GM23338 (cell line): Measurements from ENCODE around the gene RAB11FIP4. TPM values are rescaled to one million over a fixed set of nuclear protein-coding genes. Genes with fewer than 3 reads are reported as not detected.

Source experiments
- ATAC-seq: fragments of 200-7000 bp; cut with Tn5 transposase; 3 replicates; pipeline ENCODE4 v1.9.1; 2020
- DNase-seq: peaks from one replicate; pipeline ENCODE4 v3.0.0-alpha.2; 2015; ENCODE audit warnings: low spot score
- H2AFZ ChIP-seq: fragments of 200-600 bp; sonication (generic); 2 replicates; pipeline ENCODE4 v1.8.0; 2016; ENCODE audit warnings: antibody characterized with exemption, mild to moderate bottlenecking, moderate library complexity
- H3F3A ChIP-seq: fragments of 200-600 bp; sonication (generic); replicated peaks from 2 replicates; pipeline ENCODE4 v1.8.0; 2017; ENCODE audit warnings: antibody characterized with exemption, mixed run types, low read depth
- H3K27ac ChIP-seq: fragments of 200-600 bp; sonication (generic); 2 replicates; pipeline ENCODE4 v1.6.1; 2016; ENCODE audit warnings: low read depth
- H3K27me3 ChIP-seq: fragments of 200-600 bp; sonication (generic); 2 replicates; pipeline ENCODE4 v1.8.0; 2016; ENCODE audit warnings: mild to moderate bottlenecking, mixed run types, moderate library complexity; ENCODE audit not compliant: insufficient read depth
- H3K36me3 ChIP-seq: fragments of 200-600 bp; sonication (generic); 2 replicates; pipeline ENCODE4 v1.8.0; 2016; ENCODE audit warnings: mild to moderate bottlenecking; ENCODE audit not compliant: insufficient read depth
- H3K4me1 ChIP-seq: fragments of 200-600 bp; sonication (generic); 2 replicates; pipeline ENCODE4 v1.8.0; 2016; ENCODE audit warnings: mild to moderate bottlenecking, moderate library complexity; ENCODE audit not compliant: insufficient read depth
- H3K4me2 ChIP-seq: fragments of 200-600 bp; sonication (generic); 2 replicates; pipeline ENCODE4 v1.7.1; 2017; ENCODE audit warnings: mixed run types
- H3K4me3 ChIP-seq: fragments of 200-600 bp; sonication (generic); 2 replicates; pipeline ENCODE4 v1.6.1; 2016; ENCODE audit warnings: mixed run types
- H3K79me2 ChIP-seq: fragments of 200-600 bp; sonication (generic); replicated peaks from 2 replicates; pipeline ENCODE4 v1.8.0; 2017; ENCODE audit warnings: mild to moderate bottlenecking; ENCODE audit not compliant: insufficient read depth
- H3K9me2 ChIP-seq: fragments of 200-600 bp; sonication (generic); 2 replicates; pipeline ENCODE4 v1.8.0; 2017; ENCODE audit not compliant: insufficient read depth
- H4K20me1 ChIP-seq: fragments of 200-600 bp; sonication (generic); replicated peaks from 2 replicates; pipeline ENCODE4 v1.8.0; 2017; ENCODE audit warnings: mild to moderate bottlenecking; ENCODE audit not compliant: insufficient read depth
- H3K27ac Mint-ChIP-seq: 2 replicates; pipeline ENCODE4 v1.8.0; 2020; ENCODE audit warnings: inconsistent platforms, mild to moderate bottlenecking, moderate library complexity, mixed read lengths
- H3K27me3 Mint-ChIP-seq: 3 replicates; pipeline ENCODE4 v1.8.0; 2022; ENCODE audit warnings: low read depth, mild to moderate bottlenecking, moderate library complexity, mixed read lengths, inconsistent platforms; ENCODE audit not compliant: insufficient read depth, poor library complexity
- H3K36me3 Mint-ChIP-seq: 3 replicates; pipeline ENCODE4 v1.8.0; 2021; ENCODE audit warnings: low read depth, mild to moderate bottlenecking, inconsistent platforms, moderate library complexity, mixed read lengths
- H3K4me1 Mint-ChIP-seq: 3 replicates; pipeline ENCODE4 v1.8.0; 2020; ENCODE audit warnings: mild to moderate bottlenecking, inconsistent platforms, mixed read lengths
- H3K4me3 Mint-ChIP-seq: 3 replicates; pipeline ENCODE4 v1.8.0; 2021; ENCODE audit warnings: moderate library complexity, mild to moderate bottlenecking, inconsistent platforms, mixed read lengths
- H3K9me3 Mint-ChIP-seq: 3 replicates; pipeline ENCODE4 v1.8.0; 2020; ENCODE audit warnings: moderate library complexity, mild to moderate bottlenecking, inconsistent platforms, mixed read lengths
- CREB1 ChIP-seq: fragments of 250-450 bp; sonication (Bioruptor Pico); IDR thresholded peaks from 2 replicates; pipeline ENCODE4 v1.5.0; 2020; ENCODE audit warnings: low read depth, mild to moderate bottlenecking, moderate library complexity
- EZH2 ChIP-seq: fragments of 200-600 bp; sonication (generic); IDR thresholded peaks from one replicate; pipeline ENCODE4 v1.8.0; 2017; ENCODE audit warnings: antibody characterized with exemption, mild to moderate bottlenecking, low read depth; ENCODE audit not compliant: unreplicated experiment
- JUNB ChIP-seq: IDR thresholded peaks from one replicate; pipeline ENCODE4 v1.6.1; 2016; ENCODE audit warnings: antibody characterized with exemption; ENCODE audit not compliant: unreplicated experiment
- NANOG ChIP-seq: IDR thresholded peaks from 2 replicates; pipeline ENCODE4 v1.6.1; 2016; ENCODE audit warnings: antibody characterized with exemption, borderline replicate concordance
- POLR2AphosphoS5 ChIP-seq: IDR thresholded peaks from 2 replicates; pipeline ENCODE4 v1.6.1; 2016; ENCODE audit warnings: antibody characterized with exemption, low read depth
- REST ChIP-seq: IDR thresholded peaks from one replicate; pipeline ENCODE4 v1.6.1; 2018; ENCODE audit warnings: antibody characterized with exemption; ENCODE audit not compliant: unreplicated experiment
- ZNF114 ChIP-seq: fragments of 250-450 bp; sonication (Bioruptor Pico); IDR thresholded peaks from 2 replicates; pipeline ENCODE4 v1.5.0; 2020; ENCODE audit warnings: mild to moderate bottlenecking, moderate library complexity
- ZNF331 ChIP-seq: fragments of 250-450 bp; sonication (Bioruptor Pico); IDR thresholded peaks from 2 replicates; pipeline ENCODE4 v1.5.0; 2020; ENCODE audit warnings: low read depth, mild to moderate bottlenecking, moderate library complexity
- ZNF462 ChIP-seq: fragments of 250-450 bp; sonication (Bioruptor Pico); IDR thresholded peaks from 2 replicates; pipeline ENCODE4 v1.5.0; 2020; ENCODE audit warnings: mild to moderate bottlenecking, moderate library complexity
- polyA plus RNA-seq: library from polyadenylated mRNA; unstranded; fragments of >200 nt; fragmentation: Nextera tagmentation; extraction: Ambion mirVana; gene quantifications from 2 replicates; pipeline ENCODE4 v1.2.1, GENCODE V29; 2016
- total RNA-seq: library from RNA; depleted of rRNA; stranded (reverse); fragments of >200 nt; shearing (Covaris generic); gene quantifications from 2 replicates; pipeline ENCODE4 v1.2.3, GENCODE V29; 2014

Gene RAB11FIP4
- total and polyA plus RNA-seq, 2 experiments from 2014 or later = 26.0 to 65.6 TPM

- H3K4me1 Mint-ChIP-seq = peaks cover 75% of the 10 kb centered on the region
- H2AFZ ChIP-seq = no peak overlapping the region
- no peak overlapping the region for H3K27ac Mint-ChIP-seq
- H3K4me3 ChIP-seq = no peak overlapping the region
- DNase-seq (no peak), ATAC-seq (no peak)
- H3K27me3 ChIP-seq = no peaks in the 10 kb centered on the region
- H3F3A ChIP-seq = peaks cover 7% of the 10 kb centered on the region; the same call in 1 of the 2 replicates
- no peaks in the 10 kb centered on the region for H3K9me2 ChIP-seq
- H3K27ac ChIP-seq = no peak overlapping the region
- H3K79me2 ChIP-seq = peaks cover 72% of the 10 kb centered on the region
- H3K9me3 Mint-ChIP-seq = no peaks in the 10 kb centered on the region
- no peak overlapping the region for H3K4me3 Mint-ChIP-seq
- no peaks in the 10 kb centered on the region for H3K36me3 ChIP-seq
- H3K4me1 ChIP-seq = peaks cover 55% of the 10 kb centered on the region
- TF ChIP-seq ZNF331 (CRISPR knock-in tag) = no peak
- no peak for TF ChIP-seq ZNF114 (CRISPR knock-in tag)
- no peak for TF ChIP-seq REST
- no peak for TF ChIP-seq ZNF462
- TF ChIP-seq NANOG = no peak
- TF ChIP-seq JUNB = no peak
- no peak for TF ChIP-seq EZH2
- no peak for TF ChIP-seq POLR2AphosphoS5
- no peak for TF ChIP-seq CREB1 (CRISPR knock-in tag)
- no peaks in the 10 kb centered on the region; the same call in 1 of the 2 replicates for H4K20me1 ChIP-seq
- no peaks in the 10 kb centered on the region; the same call in 2 of the 3 replicates for H3K36me3 Mint-ChIP-seq
- peaks cover 11% of the 10 kb centered on the region for H3K27me3 Mint-ChIP-seq
- H3K4me2 ChIP-seq = no peak overlapping the region
Measured at GRCh38 chr17:31495022-31495885, 103.8 kb downstream of the RAB11FIP4 start.
